Fibroblast of pulmonary artery (primary cell): ENCODE results near the gene SLC5A8.

Experiments used
- DNase-seq: peaks from one replicate; pipeline ENCODE4 v3.0.0-alpha.2; 2010; ENCODE audit warnings: low read depth
- H3K4me3 ChIP-seq: replicated peaks from 2 replicates; pipeline ENCODE4 v1.5.1; 2011; ENCODE audit warnings: low read depth, mild to moderate bottlenecking, control low read depth, low read length, moderate library complexity
- CTCF ChIP-seq: IDR thresholded peaks from 2 replicates; pipeline ENCODE4 v1.5.1; 2011; ENCODE audit warnings: mild to moderate bottlenecking, control low read depth, low read length, inconsistent platforms; ENCODE audit errors: missing control alignments

SLC5A8 gene

GRCh38 chr12:101207086-101207780 lies 2.8 kb downstream of the SLC5A8 start:
- no peak for DNase-seq
- H3K4me3 ChIP-seq, result no peak overlapping the region
- no peak for TF ChIP-seq CTCF

GRCh38 chr12:101204602-101205304 lies 5.3 kb downstream of the SLC5A8 start:
- no peak for DNase-seq
- no peak overlapping the region for H3K4me3 ChIP-seq
- no peak for TF ChIP-seq CTCF

GRCh38 chr12:101200824-101201223 lies 9.2 kb downstream of the SLC5A8 start:
- H3K4me3 ChIP-seq, result no peak overlapping the region
- no peak for DNase-seq
- TF ChIP-seq CTCF, result no peak

- H3K4me3 ChIP-seq, result no peak overlapping the region
- no peak for TF ChIP-seq CTCF
- no peak for DNase-seq
Observed at GRCh38 chr12:101200145-101200544, 9.9 kb downstream of the SLC5A8 start.

GRCh38 chr12:101186291-101186690 lies 23.7 kb downstream of the SLC5A8 start:
- DNase-seq, result no peak
- no peak for TF ChIP-seq CTCF
- H3K4me3 ChIP-seq, result no peak overlapping the region

GRCh38 chr12:101181776-101182175 lies 28.3 kb downstream of the SLC5A8 start:
- no peak for DNase-seq
- no peak for TF ChIP-seq CTCF
- H3K4me3 ChIP-seq, result no peak overlapping the region

- H3K4me3 ChIP-seq, result no peak overlapping the region
- no peak for TF ChIP-seq CTCF
- DNase-seq, result no peak
Observed at GRCh38 chr12:101174541-101174940, 35.5 kb downstream of the SLC5A8 start.
